H9 (cell line): ENCODE measurements around the gene SETDB2. TPM values are rescaled to one million over a fixed set of nuclear protein-coding genes. Genes with fewer than 3 reads are reported as not detected.

ENCODE experiments used
- DNase-seq: peaks from one replicate; pipeline ENCODE4 v3.0.0-alpha.2; 2017
- H2AFZ ChIP-seq: one replicate; pipeline ENCODE4 v1.6.1; 2013; ENCODE audit warnings: mild to moderate bottlenecking, low read length, control low read depth, moderate library complexity
- H2AK5ac ChIP-seq: 2 replicates; pipeline ENCODE4 v1.6.1; 2013; ENCODE audit warnings: low read length, control low read depth, mixed read lengths; ENCODE audit not compliant: insufficient read length
- H2BK120ac ChIP-seq: one replicate; pipeline ENCODE4 v1.6.1; 2013; ENCODE audit warnings: low read depth, mild to moderate bottlenecking, low read length, control low read depth, inconsistent platforms; ENCODE audit not compliant: poor library complexity, severe bottlenecking
- H2BK12ac ChIP-seq: 2 replicates; pipeline ENCODE4 v1.6.1; 2013; ENCODE audit warnings: low read length, control low read depth, mixed read lengths, low read depth; ENCODE audit not compliant: insufficient read length
- H2BK15ac ChIP-seq: 2 replicates; pipeline ENCODE4 v1.6.1; 2013; ENCODE audit warnings: low read depth, low read length, control low read depth
- H2BK20ac ChIP-seq: one replicate; pipeline ENCODE4 v1.6.1; 2013; ENCODE audit warnings: low read depth, mild to moderate bottlenecking, low read length, control low read depth, inconsistent platforms; ENCODE audit not compliant: poor library complexity, severe bottlenecking
- H2BK5ac ChIP-seq: 2 replicates; pipeline ENCODE4 v1.6.1; 2013; ENCODE audit warnings: low read length, control low read depth, mixed read lengths; ENCODE audit not compliant: insufficient read length
- H3K14ac ChIP-seq: 2 replicates; pipeline ENCODE4 v1.6.1; 2013; ENCODE audit warnings: low read length, control low read depth; ENCODE audit not compliant: insufficient read depth
- H3K18ac ChIP-seq: 2 replicates; pipeline ENCODE4 v1.6.1; 2013; ENCODE audit warnings: low read depth, mild to moderate bottlenecking, mixed read lengths, low read length, control low read depth; ENCODE audit not compliant: insufficient read length
- H3K23ac ChIP-seq: 2 replicates; pipeline ENCODE4 v1.6.1; 2013; ENCODE audit warnings: low read length, control low read depth, mixed read lengths, low read depth; ENCODE audit not compliant: insufficient read length
- H3K23me2 ChIP-seq: 2 replicates; pipeline ENCODE4 v1.6.1; 2013; ENCODE audit warnings: low read depth, mild to moderate bottlenecking, mixed read lengths, low read length, control low read depth; ENCODE audit not compliant: insufficient read length, poor library complexity, severe bottlenecking
- H3K27ac ChIP-seq: 2 replicates; pipeline ENCODE4 v1.5.1; 2013; ENCODE audit warnings: low read length, control low read depth, mixed read lengths, low read depth; ENCODE audit not compliant: insufficient read length
- H3K27me3 ChIP-seq: 2 replicates; pipeline ENCODE4 v1.6.1; 2013; ENCODE audit warnings: low read length, control low read depth, inconsistent platforms; ENCODE audit not compliant: insufficient read depth
- H3K4ac ChIP-seq: 2 replicates; pipeline ENCODE4 v1.6.1; 2013; ENCODE audit warnings: low read depth, mild to moderate bottlenecking, control low read depth, inconsistent platforms, low read length, moderate library complexity
- H3K4me1 ChIP-seq: 2 replicates; pipeline ENCODE4 v1.6.1; 2013; ENCODE audit warnings: low read length, control low read depth, inconsistent platforms; ENCODE audit not compliant: insufficient read depth
- H3K4me2 ChIP-seq: 2 replicates; pipeline ENCODE4 v1.6.1; 2013; ENCODE audit warnings: low read length, control low read depth, mixed read lengths; ENCODE audit not compliant: insufficient read length, insufficient read depth
- H3K56ac ChIP-seq: 2 replicates; pipeline ENCODE4 v1.6.1; 2013; ENCODE audit warnings: low read depth, mild to moderate bottlenecking, mixed read lengths, low read length, control low read depth; ENCODE audit not compliant: insufficient read length
- H3K79me1 ChIP-seq: 2 replicates; pipeline ENCODE4 v1.6.1; 2013; ENCODE audit warnings: low read depth, mild to moderate bottlenecking, moderate library complexity, low read length, control low read depth, inconsistent platforms; ENCODE audit not compliant: insufficient read depth, poor library complexity, severe bottlenecking
- H3K79me2 ChIP-seq: 2 replicates; pipeline ENCODE4 v1.6.1; 2013; ENCODE audit warnings: low read length, control low read depth, inconsistent platforms; ENCODE audit not compliant: insufficient read depth
- H3K9ac ChIP-seq: 2 replicates; pipeline ENCODE4 v1.6.1; 2013; ENCODE audit warnings: low read length, control low read depth, mixed read lengths; ENCODE audit not compliant: insufficient read length; ENCODE audit errors: extremely low read depth
- H3K9me3 ChIP-seq: one replicate; pipeline ENCODE4 v1.6.1; 2013; ENCODE audit warnings: low read depth, low read length, inconsistent platforms; ENCODE audit not compliant: control insufficient read depth
- H3T11ph ChIP-seq: one replicate; pipeline ENCODE4 v1.6.1; 2013; ENCODE audit warnings: mild to moderate bottlenecking, low read length, control low read depth, inconsistent platforms
- H4K20me1 ChIP-seq: one replicate; pipeline ENCODE4 v1.6.1; 2013; ENCODE audit not compliant: control insufficient read depth, insufficient read length, insufficient read depth
- H4K5ac ChIP-seq: 2 replicates; pipeline ENCODE4 v1.6.1; 2013; ENCODE audit warnings: low read depth, mild to moderate bottlenecking, mixed read lengths, low read length, control low read depth; ENCODE audit not compliant: insufficient read length
- H4K8ac ChIP-seq: replicated peaks from 2 replicates; pipeline ENCODE4 v1.6.1; 2013; ENCODE audit warnings: low read length, control low read depth, mixed read lengths, low read depth; ENCODE audit not compliant: insufficient read length
- H4K91ac ChIP-seq: 2 replicates; pipeline ENCODE4 v1.6.1; 2013; ENCODE audit warnings: low read depth, mild to moderate bottlenecking, moderate library complexity, mixed read lengths, low read length, control low read depth; ENCODE audit not compliant: insufficient read length
- H3K27ac Mint-ChIP-seq, 3 experiments: 2 replicates in 2 of 3; 3 replicates in 1 of 3; pipeline ENCODE4 v1.8.0; 2020 to 2021; ENCODE audit warnings: mixed read lengths in 3 of 3, mild to moderate bottlenecking in 1 of 3, moderate library complexity in 1 of 3
- H3K27me3 Mint-ChIP-seq: 2 replicates; pipeline ENCODE4 v1.8.0; 2021; ENCODE audit warnings: low read depth, mild to moderate bottlenecking, moderate library complexity, mixed read lengths
- H3K36me3 Mint-ChIP-seq, 3 experiments: 2 replicates in 2 of 3; 3 replicates in 1 of 3; pipeline ENCODE4 v1.8.0; 2020 to 2021; ENCODE audit warnings: low read depth in 3 of 3, mixed read lengths in 3 of 3; ENCODE audit not compliant: insufficient read depth in 1 of 3
- H3K4me1 Mint-ChIP-seq, 2 experiments: 2 replicates each; pipeline ENCODE4 v1.8.0; 2020; ENCODE audit warnings: mixed read lengths in 2 of 2
- H3K4me3 Mint-ChIP-seq, 2 experiments: 2 replicates in 1 of 2; 3 replicates in 1 of 2; pipeline ENCODE4 v1.8.0; 2020 to 2021; ENCODE audit warnings: mild to moderate bottlenecking in 2 of 2, mixed read lengths in 2 of 2, moderate library complexity in 1 of 2
- H3K9me3 Mint-ChIP-seq, 2 experiments: 2 replicates in 1 of 2; 3 replicates in 1 of 2; pipeline ENCODE4 v1.8.0; 2020; ENCODE audit warnings: mild to moderate bottlenecking in 2 of 2, mixed read lengths in 2 of 2, moderate library complexity in 1 of 2
- WGBS: extraction: QIAGEN DNeasy Blood & Tissue Kit; methylation state at CpG from one replicate; pipeline ENCODE4 v1.1.7; 2013; ENCODE audit warnings: missing lambda C conversion rate, low lambda C conversion rate, mixed read lengths; ENCODE audit not compliant: insufficient read length; ENCODE audit errors: extremely low coverage; 5-methylcytosine and 5-hydroxymethylcytosine counted together
- total RNA-seq: library from RNA; stranded (reverse); gene quantifications from 2 replicates; pipeline ENCODE4 v1.2.1, GENCODE V29; 2021
- TF ChIP-seq, protein P1 (sequence below): fragments of 200-600 bp; sonication (generic); conservative IDR thresholded peaks from 3 replicates; pipeline ENCODE4 v1.8.0; 2021; ENCODE audit warnings: antibody characterized with exemption, mild to moderate bottlenecking

SETDB2 gene
- total RNA-seq, 1 experiment from 2014 or later, result 5.7 TPM

DNA sequence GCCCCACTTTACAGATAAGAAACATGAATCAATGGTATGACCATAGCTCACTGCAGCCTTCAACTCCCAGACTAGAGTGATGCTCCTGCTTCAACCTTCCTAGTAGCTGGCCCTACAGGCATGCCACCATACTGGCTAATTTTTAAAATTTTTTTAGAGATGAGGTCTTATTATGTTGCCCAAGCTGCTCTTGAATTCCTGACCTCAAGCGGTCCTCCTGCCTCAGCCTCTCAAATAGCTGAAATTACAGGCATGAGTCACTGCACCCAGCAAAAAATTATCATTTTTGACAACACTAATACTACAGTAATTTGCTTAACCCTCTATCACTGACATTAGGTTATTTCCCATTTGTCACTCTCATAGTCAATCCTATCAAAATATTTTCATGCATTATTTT is 15.0 kb upstream of the SETDB2 start:
- H3K79me1 ChIP-seq, result no peaks in the 10 kb centered on the region
- no peaks in the 10 kb centered on the region for H3K27me3 Mint-ChIP-seq
- H3K36me3 Mint-ChIP-seq, result no peaks in the 10 kb centered on the region
- H2AK5ac ChIP-seq, result no peak overlapping the region
- no peak overlapping the region for H4K8ac ChIP-seq
- no peak overlapping the region for H4K91ac ChIP-seq
- H3K9me3 Mint-ChIP-seq, result no peaks in the 10 kb centered on the region
- no peak for DNase-seq
- H3K9ac ChIP-seq, result no peak overlapping the region
- H4K5ac ChIP-seq, result no peak overlapping the region
- WGBS, result no CpG with 5 or more reads among the region's 1 CpG
- H2BK5ac ChIP-seq, result no peak overlapping the region
- H2BK15ac ChIP-seq, result no peak overlapping the region
- H3K4me1 Mint-ChIP-seq, result peaks cover 0 to 6% of the 10 kb centered on the region in 2 experiments; a peak in 3 of 4 replicates
- no peak overlapping the region for H3K56ac ChIP-seq
- no peak overlapping the region for H2BK12ac ChIP-seq
- H3K18ac ChIP-seq, result no peak overlapping the region
- TF ChIP-seq, protein P1, sequence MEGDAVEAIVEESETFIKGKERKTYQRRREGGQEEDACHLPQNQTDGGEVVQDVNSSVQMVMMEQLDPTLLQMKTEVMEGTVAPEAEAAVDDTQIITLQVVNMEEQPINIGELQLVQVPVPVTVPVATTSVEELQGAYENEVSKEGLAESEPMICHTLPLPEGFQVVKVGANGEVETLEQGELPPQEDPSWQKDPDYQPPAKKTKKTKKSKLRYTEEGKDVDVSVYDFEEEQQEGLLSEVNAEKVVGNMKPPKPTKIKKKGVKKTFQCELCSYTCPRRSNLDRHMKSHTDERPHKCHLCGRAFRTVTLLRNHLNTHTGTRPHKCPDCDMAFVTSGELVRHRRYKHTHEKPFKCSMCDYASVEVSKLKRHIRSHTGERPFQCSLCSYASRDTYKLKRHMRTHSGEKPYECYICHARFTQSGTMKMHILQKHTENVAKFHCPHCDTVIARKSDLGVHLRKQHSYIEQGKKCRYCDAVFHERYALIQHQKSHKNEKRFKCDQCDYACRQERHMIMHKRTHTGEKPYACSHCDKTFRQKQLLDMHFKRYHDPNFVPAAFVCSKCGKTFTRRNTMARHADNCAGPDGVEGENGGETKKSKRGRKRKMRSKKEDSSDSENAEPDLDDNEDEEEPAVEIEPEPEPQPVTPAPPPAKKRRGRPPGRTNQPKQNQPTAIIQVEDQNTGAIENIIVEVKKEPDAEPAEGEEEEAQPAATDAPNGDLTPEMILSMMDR, result no peak
- no peak overlapping the region for H2BK120ac ChIP-seq
- no peaks in the 10 kb centered on the region for H3K9me3 ChIP-seq
- no peak overlapping the region for H3K23ac ChIP-seq
- no peak overlapping the region for H3K14ac ChIP-seq
- H3K27me3 ChIP-seq, result no peaks in the 10 kb centered on the region
- H3K27ac ChIP-seq, result no peak overlapping the region
- H3T11ph ChIP-seq, result no peak overlapping the region
- H3K79me2 ChIP-seq, result no peaks in the 10 kb centered on the region
- H3K4me1 ChIP-seq, result no peaks in the 10 kb centered on the region
- H3K4ac ChIP-seq, result no peak overlapping the region
- no peak overlapping the region for H3K4me2 ChIP-seq
- H4K20me1 ChIP-seq, result no peaks in the 10 kb centered on the region
- H2BK20ac ChIP-seq, result no peak overlapping the region
- H3K4me3 Mint-ChIP-seq, result no peak overlapping the region
- H3K27ac Mint-ChIP-seq, result no peak overlapping the region
- H2AFZ ChIP-seq, result no peak overlapping the region
- no peaks in the 10 kb centered on the region for H3K23me2 ChIP-seq
